ENCODE data around the gene TAF1B.

DNA sequence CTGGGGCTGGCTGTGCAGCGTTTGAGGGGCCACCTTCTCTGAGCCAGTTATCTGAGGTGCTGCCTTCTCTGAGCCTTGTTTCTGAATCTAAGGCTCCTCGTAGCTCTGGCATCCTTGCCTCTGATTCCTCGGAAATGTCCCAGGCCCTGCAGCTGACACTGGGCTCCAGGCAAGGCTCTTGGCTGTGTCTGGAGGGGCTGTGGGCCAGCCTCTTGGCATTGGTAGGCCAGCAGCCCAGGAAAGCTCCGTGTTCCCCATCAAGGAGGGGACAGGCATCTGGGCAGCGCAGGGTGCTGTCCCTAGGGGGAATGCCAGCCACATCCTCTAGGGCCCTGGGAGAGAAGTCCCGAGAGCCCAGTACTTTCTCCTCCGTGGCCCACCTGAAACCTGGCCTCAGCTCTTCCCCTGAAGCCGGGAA lies 40.7 kb upstream of the TAF1B start:
- TF ChIP-seq, protein P1, sequence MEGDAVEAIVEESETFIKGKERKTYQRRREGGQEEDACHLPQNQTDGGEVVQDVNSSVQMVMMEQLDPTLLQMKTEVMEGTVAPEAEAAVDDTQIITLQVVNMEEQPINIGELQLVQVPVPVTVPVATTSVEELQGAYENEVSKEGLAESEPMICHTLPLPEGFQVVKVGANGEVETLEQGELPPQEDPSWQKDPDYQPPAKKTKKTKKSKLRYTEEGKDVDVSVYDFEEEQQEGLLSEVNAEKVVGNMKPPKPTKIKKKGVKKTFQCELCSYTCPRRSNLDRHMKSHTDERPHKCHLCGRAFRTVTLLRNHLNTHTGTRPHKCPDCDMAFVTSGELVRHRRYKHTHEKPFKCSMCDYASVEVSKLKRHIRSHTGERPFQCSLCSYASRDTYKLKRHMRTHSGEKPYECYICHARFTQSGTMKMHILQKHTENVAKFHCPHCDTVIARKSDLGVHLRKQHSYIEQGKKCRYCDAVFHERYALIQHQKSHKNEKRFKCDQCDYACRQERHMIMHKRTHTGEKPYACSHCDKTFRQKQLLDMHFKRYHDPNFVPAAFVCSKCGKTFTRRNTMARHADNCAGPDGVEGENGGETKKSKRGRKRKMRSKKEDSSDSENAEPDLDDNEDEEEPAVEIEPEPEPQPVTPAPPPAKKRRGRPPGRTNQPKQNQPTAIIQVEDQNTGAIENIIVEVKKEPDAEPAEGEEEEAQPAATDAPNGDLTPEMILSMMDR (IDR thresholded peaks at IDR 0.05) = no peak
- no peak for TF ChIP-seq POLR2A (IDR thresholded peaks at IDR 0.05)

All from body of pancreas (tissue), 4 donors.